ENCODE results near the gene HOXA3.

The HOXA3 gene

DNA sequence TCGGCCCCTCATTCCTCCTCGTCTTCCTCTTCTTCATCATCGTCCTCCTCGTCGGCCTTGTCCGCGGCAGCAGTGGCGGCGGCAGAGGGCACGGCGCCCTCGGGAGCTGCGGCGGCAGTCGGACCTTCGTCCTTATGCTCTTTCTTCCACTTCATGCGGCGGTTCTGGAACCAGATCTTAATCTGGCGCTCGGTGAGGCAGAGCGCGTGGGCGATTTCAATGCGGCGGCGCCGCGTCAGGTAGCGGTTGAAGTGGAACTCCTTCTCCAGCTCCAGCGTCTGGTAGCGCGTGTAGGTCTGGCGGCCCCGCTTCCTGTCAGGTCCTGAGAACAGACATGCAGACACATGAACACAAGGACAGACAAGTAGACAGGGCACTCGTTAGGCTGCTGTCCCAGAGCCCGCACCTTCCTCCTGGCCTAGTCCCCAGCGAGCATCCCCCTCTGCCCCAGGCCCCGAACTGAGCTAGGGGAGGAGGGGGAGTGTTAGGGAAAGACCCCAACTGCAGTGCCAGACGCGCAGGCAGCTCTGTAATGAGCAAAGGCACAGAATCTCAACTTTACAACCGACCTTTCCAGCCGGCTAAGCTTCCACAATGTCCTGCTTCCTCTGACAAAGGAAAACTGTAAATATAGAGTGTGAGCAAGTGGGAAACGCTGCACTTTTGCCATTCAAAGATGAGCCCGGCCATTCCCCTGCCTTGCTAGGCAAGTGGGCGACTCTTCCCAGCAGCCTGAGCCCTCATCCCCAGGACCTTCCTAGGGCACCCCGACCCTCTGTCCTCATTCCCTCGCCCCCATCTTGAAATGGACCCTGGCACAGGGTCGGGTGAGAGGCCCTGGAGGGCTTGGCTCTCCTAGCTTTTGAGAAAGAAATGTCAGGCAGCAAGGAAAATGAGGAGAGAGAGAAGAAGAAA, 2.8 kb upstream of the HOXA3 start:
- DNase-seq = peak; percentile 47

DNA sequence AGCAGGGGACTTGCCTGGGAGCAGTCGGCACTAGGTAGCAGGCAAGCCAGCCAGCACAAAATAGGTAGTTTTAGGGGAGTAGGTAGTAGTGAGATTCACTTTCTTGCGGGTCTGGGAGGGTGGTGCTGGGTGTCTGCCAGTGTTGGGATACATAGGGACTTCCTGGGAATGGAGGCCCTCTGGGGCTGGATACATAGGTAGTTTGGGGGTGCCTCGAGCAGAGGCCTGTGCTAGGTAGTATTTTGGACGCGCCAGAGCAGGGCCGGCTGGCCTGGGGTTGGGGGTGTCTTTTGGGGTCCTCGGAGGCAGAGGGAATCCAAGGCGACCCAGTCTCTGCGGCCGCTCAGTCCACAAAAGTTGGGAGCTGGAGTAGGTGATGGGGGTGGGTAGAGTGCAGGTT, 2.0 kb upstream of the HOXA3 start:
- no peak for DNase-seq

DNA sequence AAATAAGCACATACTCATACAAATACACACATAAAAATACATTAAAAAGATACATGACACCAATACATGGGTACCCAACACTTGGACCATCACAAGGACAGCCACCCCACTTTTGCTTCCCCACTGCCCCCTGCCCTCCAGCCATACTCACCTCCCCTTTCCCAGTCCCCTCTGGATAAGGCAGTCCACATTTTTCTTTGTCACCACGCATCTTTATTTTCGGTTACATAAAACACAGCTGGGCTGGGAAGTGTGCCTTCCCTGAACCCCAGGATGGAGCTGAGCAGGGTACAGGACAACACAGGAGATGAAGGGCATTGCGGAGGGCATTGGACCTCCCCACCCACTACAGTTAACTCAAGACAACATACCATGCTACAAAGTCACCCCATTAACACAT, 1.1 kb upstream of the HOXA3 start:
- no peak for DNase-seq

DNA sequence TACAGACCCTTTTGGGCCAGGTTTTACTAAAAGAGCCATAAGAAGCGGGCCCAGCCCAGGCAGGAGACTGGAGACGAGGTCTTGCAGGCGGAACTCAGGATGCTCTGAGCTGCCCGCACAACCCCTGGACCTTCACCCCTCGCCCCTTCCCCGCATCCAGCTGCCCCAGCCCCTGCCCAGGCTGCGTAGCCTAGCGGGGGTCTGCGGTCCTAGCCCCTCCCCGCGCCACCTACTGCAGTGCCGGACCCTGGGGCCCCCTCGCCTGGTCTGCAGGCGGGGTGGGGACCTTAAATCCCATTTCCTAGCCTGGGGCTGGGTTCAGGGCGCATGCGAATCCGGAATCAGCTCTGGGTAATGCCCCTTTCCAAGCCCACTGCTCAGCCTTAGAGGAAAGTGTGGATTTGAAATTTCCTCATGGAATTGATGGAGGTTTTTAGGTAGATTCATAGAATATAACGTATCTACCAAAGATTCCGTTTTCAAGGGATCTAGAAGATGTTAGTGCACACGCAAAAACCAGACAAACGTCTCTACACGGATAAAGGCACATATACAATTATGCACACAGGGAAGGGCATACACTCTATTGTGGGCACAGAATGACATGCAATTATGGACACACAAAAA, 546 bp upstream of the HOXA3 start:
- DNase-seq = no peak

DNA sequence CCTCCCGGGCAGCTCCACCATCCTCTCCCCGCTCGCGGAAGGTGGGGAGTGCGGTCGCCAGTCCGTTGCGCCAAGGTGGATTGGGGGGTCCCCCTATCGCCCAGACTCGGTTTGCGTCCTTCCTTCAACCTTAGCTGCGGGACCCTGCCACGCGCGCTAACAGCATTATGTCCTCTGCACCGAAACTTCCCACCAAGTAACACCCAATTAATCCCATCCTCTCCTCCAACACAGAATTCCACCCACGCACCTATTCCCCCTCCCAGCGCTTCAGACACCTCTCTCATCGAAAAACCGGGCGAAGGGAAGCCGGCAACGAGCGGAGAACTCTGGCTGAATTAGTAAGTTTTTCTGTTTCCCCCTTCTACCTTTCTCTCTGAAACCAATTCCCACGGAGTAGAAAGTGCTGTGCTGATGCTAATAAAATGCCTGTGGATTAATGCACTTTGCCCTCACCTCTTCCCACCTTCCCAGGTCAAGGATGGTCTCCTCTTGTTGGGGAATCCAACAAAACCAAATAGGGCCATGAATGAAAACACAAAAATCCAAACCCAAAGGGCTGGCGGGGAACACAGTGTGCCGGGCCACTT, 947 bp downstream of the HOXA3 start:
- no peak for DNase-seq

DNA sequence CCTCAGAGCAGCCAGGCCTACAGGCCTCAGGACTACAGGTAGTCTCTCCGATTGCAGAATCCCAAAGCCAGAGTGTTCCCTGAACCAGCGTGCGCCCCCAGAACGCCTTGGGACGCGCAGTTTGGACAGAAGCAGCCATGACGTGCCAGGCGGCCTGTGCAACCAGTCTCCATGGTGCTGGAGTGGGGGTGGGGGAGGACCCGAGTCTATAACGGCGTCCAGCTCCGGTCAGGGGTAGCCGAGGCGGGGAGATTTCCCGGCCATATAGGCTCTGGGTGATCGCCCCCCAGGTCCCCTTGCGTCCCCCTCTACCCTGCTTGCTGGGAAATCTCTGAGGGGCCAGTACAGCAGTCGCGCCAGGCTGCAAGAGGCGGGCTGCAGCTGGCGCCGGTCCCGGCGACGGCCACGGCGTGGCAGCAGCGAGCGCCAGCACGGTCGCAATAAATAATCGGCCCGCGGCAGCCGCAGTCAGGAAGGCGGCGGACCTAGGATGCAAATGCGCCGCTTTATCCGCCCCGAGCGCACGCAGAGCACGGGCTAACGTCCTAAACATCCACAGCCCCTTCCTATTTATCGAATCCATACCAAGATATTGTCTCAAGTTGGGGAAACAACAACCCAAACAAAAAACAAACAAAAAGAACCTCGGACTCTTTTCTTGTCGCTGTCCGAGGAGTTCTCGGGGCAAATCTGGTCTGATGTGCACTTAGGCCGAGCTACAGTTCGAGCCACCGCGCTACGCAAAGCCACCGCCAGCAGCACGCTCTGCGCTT, 1.6 kb downstream of the HOXA3 start:
- DNase-seq = no peak

DNA sequence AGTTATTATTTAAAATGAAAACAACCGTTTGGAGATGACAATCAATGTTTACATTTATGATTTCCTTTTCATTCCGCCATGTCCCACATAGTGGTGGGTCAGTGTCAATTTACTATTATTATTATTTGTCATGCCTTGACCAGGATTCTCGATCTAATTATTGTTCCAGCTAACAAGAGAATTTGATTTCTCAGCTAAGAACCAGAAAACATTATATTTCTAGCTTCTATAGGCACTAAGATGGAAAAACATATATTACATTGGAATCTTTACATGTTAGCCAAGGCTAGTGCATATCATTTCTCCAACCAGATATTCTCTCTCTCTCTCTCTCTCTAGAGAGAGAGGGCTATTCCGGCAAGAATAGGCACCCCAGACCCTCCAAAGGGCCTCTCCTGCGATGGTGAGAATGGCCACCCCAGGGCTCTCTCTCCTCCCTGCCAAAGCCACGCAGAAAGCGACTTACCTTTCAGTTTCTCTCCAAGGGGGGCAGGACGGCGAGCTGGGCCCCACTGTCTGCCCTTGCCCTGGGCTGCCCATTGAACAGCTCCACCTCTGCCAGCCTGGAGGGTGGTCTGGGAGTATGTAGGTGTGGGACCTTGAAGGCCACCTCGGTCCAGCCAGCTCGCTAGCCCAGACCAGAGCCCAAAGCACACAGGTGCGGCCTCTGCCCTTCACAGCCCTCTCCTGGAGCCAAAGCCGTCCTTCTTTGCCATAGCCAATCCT, 2.4 kb downstream of the HOXA3 start:
- no peak for DNase-seq

DNA sequence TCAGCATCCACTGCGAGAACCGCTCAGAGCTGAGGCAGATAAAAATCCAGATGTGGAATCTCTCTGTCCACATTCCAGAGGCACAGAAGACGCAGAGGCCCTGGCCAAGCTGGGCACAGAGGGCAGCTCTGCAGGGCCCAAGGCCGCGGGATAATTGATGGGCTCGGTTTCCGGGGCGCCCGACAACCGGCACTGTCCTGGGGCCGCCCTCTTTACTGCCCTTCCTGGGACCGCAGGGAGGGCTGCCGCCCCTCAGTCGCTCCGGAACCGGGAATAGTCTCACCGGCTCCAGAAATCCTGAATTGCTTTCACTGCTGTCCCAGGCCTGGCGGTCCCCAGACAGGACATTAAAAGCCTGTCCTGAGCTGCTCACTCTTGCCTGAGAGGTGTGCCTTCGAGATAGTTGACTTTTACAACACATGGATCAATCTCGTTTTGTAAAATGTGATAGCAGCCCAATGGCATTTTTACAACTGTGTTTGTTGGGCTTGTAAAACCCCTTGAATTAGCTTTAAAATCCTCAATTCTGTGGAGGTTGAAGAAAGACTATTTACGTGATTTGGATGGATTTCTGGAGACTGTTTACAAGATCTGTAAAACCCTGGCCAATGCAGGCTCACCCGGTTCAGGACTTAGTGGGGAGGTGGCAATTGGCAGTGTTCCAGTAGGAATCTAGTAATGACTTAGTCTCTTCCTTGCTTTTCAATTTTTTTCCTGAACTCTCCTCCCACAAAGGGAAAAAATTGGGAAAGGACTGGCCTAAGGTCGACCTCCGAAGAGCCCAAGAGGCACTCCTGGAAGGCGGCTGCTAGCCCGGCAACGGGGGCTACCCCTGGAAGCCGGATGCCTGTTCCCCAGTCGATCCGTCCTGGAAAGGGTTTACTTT, 3.4 kb downstream of the HOXA3 start:
- DNase-seq = no peak

DNA sequence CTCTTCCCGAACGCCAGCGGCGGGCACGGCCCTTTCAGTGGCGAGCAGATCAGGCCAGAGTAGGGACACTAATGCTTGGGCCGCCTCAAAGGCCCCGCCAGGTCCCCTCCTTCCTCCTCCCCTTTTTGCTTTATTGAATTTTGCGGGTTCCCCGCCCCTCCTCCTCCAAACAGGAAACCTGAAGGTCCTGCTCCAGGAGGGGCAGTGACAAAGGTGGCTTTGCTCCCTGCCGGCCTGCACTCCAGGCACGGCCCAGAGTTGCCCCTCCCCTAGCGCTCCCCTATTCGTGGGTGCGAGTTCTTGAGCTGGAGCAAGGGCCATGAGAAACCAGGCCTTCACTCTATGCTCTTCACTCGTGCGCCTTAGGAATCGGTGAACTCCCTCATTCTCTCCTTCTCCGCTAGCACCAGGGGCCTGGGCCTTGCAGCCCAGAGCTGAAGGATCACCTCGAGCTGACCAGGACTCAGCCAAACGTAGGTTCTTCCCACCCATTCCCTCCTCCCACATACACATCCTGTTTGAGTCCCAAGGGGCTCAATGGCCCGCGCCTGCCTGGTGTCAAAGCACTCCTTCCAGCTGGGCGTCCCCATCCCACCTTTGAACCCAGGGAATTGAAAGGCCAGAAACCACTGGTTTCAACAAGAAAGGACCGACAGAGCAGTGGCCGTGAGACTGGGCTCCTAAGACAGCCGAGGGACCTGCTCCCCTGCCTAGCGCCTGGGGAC, 4.2 kb downstream of the HOXA3 start:
- DNase-seq = no peak

DNA sequence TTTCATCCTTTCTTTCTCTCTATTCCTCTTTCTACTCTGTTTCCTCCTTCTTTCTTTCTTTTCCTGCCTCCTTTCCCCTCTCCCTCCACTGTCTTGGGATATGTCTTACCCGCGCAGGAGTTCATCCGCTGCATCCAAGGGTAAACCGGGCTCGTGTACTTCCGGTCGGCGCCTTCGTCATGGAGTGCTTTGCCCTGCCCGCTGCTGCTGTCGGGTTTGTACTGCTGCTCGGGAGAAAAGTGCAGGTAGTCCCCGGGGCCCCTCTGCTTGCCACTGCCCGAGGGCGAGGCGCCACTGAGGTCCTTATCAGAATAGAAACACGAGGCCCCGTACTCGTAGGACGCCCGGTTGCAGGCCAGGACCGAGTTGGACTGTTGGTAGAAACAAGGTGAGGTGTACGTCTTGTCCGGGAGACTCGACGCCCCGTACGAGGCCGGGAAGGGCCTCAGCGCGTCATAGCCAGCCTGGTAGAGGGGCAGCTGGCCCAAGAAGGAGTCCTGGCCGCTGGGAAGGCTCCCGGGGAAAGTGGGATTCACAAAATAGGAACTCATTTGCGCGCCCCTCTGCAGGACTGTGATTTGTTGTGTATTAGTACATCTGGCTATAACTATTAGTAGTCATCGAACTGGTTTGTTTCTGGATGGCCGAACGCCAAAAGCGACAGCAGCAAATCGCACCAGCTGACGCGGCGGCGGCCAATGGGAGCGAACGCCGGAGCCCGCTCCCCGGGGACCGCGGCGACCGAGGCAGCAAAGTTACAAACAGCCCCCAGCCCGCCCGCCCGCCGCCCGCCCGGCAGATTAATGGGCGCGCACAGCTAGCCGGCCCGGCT, 5.0 kb downstream of the HOXA3 start, which contains the start of gene HOXA6:
Gene HOXA6, minus strand, starts transcription at position 576 of the 832 bp plus-strand sequence. Its CDS starts 25 bp downstream, at position 551.
- no peak for DNase-seq

DNA sequence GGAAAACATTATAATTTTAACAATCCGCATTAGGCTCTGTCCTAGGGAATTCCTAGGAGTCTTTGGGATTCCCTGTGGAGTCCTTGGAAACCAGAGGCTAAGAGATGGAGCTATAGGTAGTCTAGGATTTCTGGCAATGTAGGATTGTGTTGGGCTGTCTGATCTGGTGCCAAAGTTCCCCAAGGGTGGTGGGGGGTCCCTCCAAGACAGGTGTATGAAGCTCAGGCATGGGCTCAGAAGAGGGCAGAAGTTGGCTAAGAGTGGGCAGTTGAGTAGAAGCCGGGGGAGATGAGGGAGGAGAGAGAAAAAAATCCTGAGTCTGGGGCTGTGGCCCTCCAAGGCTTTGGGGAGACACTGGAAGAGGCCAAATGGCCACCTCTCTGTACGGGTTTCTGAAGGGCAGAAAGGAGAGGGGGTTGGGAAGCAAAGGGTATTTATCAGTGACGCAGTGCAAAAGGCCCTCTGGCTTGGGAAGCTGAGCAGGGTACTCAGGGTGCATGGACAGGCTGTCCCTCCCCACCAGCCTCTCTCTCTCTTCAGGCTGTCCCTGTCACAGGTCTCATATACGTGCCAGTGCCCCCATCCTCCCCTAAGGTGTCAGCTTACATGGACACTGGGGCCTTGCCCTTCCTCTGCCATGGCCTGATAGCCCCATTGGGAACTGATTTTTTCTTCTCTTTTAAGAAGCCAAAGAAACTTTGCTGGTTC, 5.7 kb downstream of the HOXA3 start:
- no peak for DNase-seq

DNA sequence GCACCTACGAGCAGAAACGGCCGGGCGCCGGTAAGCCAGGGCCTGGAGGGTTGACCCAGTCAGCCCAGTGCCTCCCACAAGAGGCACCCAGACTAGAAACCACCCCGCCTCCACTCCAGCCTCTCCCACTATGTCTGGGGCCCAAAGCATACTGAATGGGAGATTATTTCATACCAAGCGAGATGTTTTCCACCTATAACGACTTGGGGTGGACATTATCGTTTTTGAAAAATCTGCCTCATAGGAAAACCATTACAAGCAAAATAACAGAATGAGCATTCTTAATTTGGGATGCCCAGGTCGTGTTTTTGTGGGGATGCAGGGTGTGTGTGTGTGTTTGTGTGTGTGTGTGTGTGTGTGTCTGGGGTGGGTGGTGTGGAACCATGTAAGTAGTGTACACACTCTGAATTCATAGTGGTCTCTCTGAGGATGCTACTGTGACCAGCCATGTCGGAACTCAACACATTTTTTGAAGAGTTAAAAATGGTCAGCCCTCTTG, 6.4 kb downstream of the HOXA3 start:
- DNase-seq = no peak

DNA sequence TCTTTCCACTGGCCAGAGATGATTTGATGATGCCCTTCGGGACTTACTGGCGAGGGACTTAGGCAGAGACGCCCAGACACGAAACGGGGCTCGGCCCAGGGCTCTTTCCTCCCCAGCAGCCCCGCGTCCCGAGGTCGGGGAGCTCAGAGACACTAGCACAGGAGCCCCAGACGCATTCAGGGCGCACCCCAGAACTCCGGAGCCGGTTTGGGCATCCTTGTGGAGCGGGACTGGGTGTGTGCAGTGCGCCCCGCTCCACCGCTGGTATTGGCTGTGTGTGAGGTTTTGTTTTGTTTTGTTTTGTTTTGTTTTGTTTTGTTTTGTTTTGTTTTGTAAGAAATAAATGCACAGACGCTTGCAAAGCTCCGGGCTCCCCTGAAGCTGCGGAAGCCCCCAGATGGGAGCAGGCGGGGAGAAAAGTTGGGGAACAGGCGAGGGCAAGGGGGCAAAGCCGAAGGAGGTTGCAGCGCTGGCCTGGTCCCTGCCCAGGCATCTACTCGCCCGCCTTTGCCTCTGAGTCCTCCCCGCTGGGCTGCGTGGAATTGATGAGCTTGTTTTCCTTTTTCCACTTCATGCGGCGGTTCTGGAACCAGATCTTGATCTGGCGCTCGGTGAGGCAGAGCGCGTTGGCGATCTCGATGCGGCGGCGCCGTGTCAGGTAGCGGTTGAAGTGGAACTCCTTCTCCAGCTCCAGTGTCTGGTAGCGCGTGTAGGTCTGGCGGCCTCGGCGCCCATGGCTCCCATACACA, 7.0 kb downstream of the HOXA3 start:
- no peak for DNase-seq

DNA sequence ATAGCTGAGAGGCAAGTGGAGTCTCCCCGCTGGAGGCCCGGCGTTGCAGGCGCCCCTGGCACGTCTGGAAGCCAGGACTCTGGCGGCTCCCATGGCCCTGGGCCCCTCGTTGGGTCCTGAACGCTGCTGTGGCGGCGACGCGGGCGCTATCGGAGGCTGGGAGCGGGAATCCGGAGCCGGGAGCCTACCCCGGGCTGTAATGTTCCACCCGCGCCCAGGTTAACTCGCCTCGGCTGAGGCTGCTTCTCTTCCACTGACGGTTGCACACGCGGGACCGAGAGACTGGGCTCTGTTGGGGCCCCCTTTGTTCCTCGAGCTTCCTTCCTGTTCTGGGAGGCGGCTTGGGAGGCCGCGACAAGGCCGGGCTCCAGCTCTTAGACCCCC, 7.6 kb downstream of the HOXA3 start:
- no peak for DNase-seq

DNA sequence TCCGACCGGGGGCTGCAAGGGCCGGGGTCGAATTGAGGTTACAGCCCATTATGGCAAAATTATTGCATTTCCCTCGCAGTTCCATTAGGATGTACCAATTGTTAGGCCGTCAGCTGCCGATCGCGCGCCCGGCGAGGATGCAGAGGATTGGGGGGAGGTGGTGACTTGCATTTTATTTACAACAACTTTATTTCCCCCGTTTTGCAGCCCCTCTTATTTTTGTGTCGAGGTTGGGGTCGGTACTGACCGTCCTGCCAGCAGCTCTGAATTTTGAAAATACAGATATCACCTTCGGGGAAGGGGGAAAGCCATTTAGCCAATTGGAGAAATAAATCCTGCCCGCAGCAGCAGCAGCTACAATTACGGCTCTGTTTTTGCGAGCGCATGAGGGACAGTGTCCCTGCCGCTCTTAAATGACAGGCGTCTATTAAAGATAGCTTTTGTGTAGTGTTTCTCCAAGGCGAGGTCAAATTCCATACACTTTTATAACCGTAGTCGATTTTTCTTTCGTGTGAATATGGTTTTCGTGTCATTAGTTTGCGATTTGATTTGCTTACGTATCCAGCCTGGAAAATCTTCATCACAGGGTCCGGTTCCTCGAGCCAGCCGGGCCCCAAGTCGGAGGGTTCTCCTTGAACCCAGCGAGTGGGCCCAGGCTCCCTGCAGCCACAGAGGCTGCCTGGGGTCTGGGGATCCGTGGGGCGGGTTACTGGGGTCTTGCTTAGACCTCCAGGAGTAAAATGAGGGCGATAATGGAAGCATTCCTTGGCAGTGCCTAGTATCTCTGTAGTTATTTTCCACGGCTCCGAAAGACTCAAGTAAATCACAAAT, 8.2 kb downstream of the HOXA3 start:
- DNase-seq = no peak

DNA sequence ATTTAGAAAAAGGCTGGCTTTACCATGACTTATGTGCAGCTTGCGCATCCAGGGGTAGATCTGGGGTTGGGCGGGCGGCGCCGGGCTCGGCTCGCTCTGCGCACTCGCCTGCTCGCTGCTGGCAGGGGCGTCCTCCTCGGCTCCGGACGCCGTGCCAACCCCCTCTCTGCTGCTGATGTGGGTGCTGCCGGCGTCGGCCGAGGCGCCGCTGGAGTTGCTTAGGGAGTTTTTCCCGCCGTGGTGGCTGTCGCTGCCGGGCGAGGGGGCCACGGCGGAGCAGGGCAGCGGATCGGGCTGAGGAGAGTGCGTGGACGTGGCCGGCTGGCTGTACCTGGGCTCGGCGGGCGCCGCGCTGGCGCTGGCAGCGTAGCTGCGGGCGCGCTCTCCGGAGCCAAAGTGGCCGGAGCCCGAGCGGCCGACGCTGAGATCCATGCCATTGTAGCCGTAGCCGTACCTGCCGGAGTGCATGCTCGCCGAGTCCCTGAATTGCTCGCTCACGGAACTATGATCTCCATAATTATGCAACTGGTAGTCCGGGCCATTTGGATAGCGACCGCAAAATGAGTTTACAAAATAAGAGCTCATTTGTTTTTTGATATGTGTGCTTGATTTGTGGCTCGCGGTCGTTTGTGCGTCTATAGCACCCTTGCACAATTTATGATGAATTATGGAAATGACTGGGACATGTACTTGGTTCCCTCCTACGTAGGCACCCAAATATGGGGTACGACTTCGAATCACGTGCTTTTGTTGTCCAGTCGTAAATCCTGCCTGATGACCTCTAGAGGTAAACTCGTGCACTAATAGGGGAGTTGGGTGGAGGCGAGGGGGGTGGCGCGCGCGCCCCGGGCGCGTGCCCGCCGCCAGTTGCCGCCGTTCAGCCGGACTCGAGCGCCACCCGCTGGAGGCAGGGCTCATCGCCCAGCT, 9.1 kb downstream of the HOXA3 start, which contains the start of gene HOXA5:
Gene HOXA5, minus strand, starts transcription at position 659 of the 927 bp plus-strand sequence. Its CDS starts 74 bp downstream, at position 585.
- no peak for DNase-seq
